Measurements from ENCODE around the gene ST6GALNAC3.

Gene ST6GALNAC3

DNA sequence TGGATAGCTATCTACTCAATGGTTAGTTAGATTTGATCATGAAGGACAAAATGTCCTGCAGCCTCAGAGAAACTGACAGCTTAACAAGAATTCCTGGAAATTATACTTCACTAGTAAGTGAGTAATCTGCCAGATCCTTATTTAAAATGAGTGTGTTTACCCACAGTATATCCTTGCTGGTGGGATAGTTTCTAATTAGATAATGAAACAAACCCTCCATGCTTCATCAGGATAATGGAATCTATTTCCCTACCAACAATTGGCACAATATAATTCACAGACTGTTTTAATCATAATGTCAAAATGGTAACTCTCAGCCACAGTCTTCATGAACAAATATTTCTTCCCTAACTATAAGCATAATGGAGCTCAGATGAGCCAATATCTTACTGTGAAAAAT lies 553.4 kb downstream of the ST6GALNAC3 start:
- Histone ChIP-seq H4K20me1 (ENCODE audit: insufficient read depth, low read length, poor library complexity, severe bottlenecking) (no peaks in the 10 kb centered on the region), H3K9me2 (replicated peaks; ENCODE audit: low read depth, low read length) (no peaks in the 10 kb centered on the region), H3K4me3 (ENCODE audit: low read length, poor library complexity, severe bottlenecking) (no peak overlapping the region), H3K4me1 (ENCODE audit: insufficient read depth, low read length, poor library complexity, severe bottlenecking) (no peaks in the 10 kb centered on the region), H3K4me2 (ENCODE audit: low read depth, low read length, poor library complexity, severe bottlenecking) (no peak overlapping the region), H2AFZ (ENCODE audit: low read length) (no peak overlapping the region), H3F3A (ENCODE audit: low read depth) (no peaks in the 10 kb centered on the region), H3K9me3 (ENCODE audit: insufficient read depth, low read depth, low read length) (no peaks in the 10 kb centered on the region), H3K36me3 (ENCODE audit: insufficient read depth, low read length) (no peaks in the 10 kb centered on the region), H3K27me3 (ENCODE audit: insufficient read depth, low read length, poor library complexity, severe bottlenecking) (no peaks in the 10 kb centered on the region), H3K79me2 (ENCODE audit: insufficient read depth, low read length) (no peaks in the 10 kb centered on the region), H3K9ac (ENCODE audit: low read depth, low read length, poor library complexity, severe bottlenecking) (no peak overlapping the region)
- no peak for TF ChIP-seq EZH2phosphoT487 (IDR thresholded peaks at IDR 0.05; ENCODE audit: borderline replicate concordance)
- TF ChIP-seq, protein P1, sequence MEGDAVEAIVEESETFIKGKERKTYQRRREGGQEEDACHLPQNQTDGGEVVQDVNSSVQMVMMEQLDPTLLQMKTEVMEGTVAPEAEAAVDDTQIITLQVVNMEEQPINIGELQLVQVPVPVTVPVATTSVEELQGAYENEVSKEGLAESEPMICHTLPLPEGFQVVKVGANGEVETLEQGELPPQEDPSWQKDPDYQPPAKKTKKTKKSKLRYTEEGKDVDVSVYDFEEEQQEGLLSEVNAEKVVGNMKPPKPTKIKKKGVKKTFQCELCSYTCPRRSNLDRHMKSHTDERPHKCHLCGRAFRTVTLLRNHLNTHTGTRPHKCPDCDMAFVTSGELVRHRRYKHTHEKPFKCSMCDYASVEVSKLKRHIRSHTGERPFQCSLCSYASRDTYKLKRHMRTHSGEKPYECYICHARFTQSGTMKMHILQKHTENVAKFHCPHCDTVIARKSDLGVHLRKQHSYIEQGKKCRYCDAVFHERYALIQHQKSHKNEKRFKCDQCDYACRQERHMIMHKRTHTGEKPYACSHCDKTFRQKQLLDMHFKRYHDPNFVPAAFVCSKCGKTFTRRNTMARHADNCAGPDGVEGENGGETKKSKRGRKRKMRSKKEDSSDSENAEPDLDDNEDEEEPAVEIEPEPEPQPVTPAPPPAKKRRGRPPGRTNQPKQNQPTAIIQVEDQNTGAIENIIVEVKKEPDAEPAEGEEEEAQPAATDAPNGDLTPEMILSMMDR (conservative IDR thresholded peaks at IDR 0.05; ENCODE audit: low read length), result no peak

DNA sequence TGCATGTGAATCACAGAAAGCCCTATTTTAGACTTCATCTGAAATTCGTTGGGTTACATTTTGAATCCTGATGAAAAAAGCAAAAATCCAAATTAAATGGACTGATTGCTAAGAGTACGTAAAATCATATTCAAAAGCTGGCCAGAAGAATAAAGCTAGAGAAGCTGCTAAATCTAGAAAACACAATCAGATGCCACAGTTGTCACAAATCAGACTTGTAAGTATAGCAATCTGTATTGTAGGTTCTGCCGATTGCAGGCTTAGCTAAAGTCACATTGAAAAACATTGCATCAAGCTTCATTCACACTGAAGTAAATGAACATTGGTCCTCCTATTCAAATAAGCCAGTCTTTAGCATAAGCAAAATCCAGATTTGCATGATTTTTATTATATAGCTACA lies 557.6 kb downstream of the ST6GALNAC3 start:
- Histone ChIP-seq H2AFZ (ENCODE audit: low read length) (no peak overlapping the region), H3K9ac (ENCODE audit: low read depth, low read length, poor library complexity, severe bottlenecking) (no peak overlapping the region), H3F3A (ENCODE audit: low read depth) (no peaks in the 10 kb centered on the region), H3K9me3 (ENCODE audit: insufficient read depth, low read depth, low read length) (no peaks in the 10 kb centered on the region), H3K27me3 (ENCODE audit: insufficient read depth, low read length, poor library complexity, severe bottlenecking) (no peaks in the 10 kb centered on the region), H3K4me1 (ENCODE audit: insufficient read depth, low read length, poor library complexity, severe bottlenecking) (no peaks in the 10 kb centered on the region), H3K4me3 (ENCODE audit: low read length, poor library complexity, severe bottlenecking) (no peak overlapping the region), H3K36me3 (ENCODE audit: insufficient read depth, low read length) (no peaks in the 10 kb centered on the region), H4K20me1 (ENCODE audit: insufficient read depth, low read length, poor library complexity, severe bottlenecking) (no peaks in the 10 kb centered on the region), H3K4me2 (ENCODE audit: low read depth, low read length, poor library complexity, severe bottlenecking) (no peak overlapping the region), H3K9me2 (replicated peaks; ENCODE audit: low read depth, low read length) (no peaks in the 10 kb centered on the region), H3K79me2 (ENCODE audit: insufficient read depth, low read length) (no peaks in the 10 kb centered on the region)
- TF ChIP-seq, protein P1 (conservative IDR thresholded peaks at IDR 0.05; ENCODE audit: low read length), result no peak
- no peak for TF ChIP-seq EZH2phosphoT487 (IDR thresholded peaks at IDR 0.05; ENCODE audit: borderline replicate concordance)

DNA sequence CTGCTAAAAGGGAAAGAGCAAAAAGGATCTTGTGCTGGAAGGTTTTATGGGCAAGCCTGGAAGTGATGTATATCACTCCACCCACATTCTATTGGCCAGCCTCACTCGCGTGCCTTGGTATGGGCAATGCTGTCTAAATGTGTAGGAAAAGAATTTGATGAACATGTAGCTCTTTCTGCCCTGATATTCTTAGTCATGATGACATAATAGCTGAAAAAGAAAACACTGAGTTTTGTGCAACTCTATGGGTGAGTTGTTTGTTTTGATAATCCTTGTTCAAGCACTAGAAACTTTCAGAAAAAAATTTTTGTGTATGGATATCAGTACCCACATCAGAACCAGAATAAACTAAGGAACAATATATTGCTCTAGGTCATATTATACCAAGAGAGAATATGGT lies 561.2 kb downstream of the ST6GALNAC3 start:
- no peaks in the 10 kb centered on the region for H3K27me3 ChIP-seq (ENCODE audit: insufficient read depth, low read length, poor library complexity, severe bottlenecking)
- H3K9ac ChIP-seq (ENCODE audit: low read depth, low read length, poor library complexity, severe bottlenecking), result no peak overlapping the region
- H3K9me2 ChIP-seq (replicated peaks; ENCODE audit: low read depth, low read length), result no peaks in the 10 kb centered on the region
- H3K4me2 ChIP-seq (ENCODE audit: low read depth, low read length, poor library complexity, severe bottlenecking), result no peak overlapping the region
- TF ChIP-seq, protein P1 (conservative IDR thresholded peaks at IDR 0.05; ENCODE audit: low read length), result no peak
- TF ChIP-seq EZH2phosphoT487 (IDR thresholded peaks at IDR 0.05; ENCODE audit: borderline replicate concordance), result no peak
- no peaks in the 10 kb centered on the region for H3K36me3 ChIP-seq (ENCODE audit: insufficient read depth, low read length)
- H3F3A ChIP-seq (ENCODE audit: low read depth), result no peaks in the 10 kb centered on the region
- H4K20me1 ChIP-seq (ENCODE audit: insufficient read depth, low read length, poor library complexity, severe bottlenecking), result no peaks in the 10 kb centered on the region
- H3K4me1 ChIP-seq (ENCODE audit: insufficient read depth, low read length, poor library complexity, severe bottlenecking), result no peaks in the 10 kb centered on the region
- no peaks in the 10 kb centered on the region for H3K79me2 ChIP-seq (ENCODE audit: insufficient read depth, low read length)
- no peaks in the 10 kb centered on the region for H3K9me3 ChIP-seq (ENCODE audit: insufficient read depth, low read depth, low read length)
- no peak overlapping the region for H2AFZ ChIP-seq (ENCODE audit: low read length)
- no peak overlapping the region for H3K4me3 ChIP-seq (ENCODE audit: low read length, poor library complexity, severe bottlenecking)

Measured in Loucy (cell line).